ENCODE data around the gene GLRB.
"Not testable (repeated sequence)": the region's sequence is repeated elsewhere in the genome, so short reads cannot be mapped to it uniquely, and the experiment has no call there.

The GLRB gene

GRCh38 chr4:157128395-157128794, 52.4 kb downstream of the GLRB start:
- no peak for DNase-seq (ENCODE audit: low read depth)

DNA sequence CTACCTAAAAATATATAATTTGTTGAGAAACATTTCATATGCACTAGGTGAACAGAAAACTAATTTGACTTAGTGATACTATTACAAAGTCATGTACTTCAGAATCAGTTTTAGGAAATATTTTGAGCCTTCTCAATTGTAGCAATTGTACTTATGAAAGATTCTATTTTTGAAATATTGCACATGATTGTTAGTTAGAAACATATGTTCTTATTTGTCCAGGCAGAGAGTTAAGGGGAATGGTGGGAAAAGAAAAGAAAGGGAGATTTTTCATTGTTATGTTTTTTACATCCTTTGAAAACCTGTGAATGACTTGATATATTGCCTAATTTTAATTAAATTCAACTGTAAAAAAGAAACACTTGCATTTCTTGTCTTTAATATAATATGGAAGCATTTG, 66.0 kb downstream of the GLRB start:
- DNase-seq (ENCODE audit: low read depth) = no peak

DNA sequence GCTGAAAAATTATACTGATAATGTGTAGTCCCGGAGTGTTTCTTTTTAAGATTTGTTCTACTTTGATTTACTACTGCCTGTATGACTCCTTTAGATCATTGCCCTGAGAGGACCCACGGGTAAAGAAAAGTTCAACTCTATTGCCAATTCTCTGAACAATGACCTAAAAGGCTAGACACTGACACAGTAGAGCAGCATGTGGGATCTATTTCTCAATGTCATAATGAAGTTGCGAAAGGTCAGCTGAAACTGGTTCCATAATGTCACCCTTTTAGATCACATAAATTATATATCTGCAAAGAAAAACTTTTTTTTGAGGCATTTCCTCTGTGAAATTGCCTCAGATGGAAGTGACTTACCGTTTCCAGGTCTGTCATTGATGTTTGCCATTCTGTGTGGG, 67.4 kb downstream of the GLRB start:
- no peak for DNase-seq (ENCODE audit: low read depth)

DNA sequence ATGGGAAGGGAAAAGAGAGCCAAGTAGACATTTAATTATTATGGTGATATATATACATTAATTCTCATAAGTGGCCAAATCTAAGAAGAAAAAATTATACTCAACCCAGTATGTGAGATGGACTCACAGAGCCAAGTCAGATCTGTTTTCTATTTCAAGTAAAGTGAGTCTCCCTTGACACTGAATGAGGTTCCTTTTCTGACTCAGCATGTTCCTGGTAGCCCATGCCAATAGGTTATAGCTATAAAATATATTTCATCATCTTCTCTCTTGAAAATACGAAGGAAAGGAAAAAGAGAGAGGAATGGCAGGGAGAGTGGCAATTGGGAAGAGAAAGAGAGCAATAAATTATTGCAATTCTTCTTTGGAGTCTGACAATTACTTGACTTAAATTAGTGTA, 75.8 kb downstream of the GLRB start:
- no peak for DNase-seq (ENCODE audit: low read depth)

DNA sequence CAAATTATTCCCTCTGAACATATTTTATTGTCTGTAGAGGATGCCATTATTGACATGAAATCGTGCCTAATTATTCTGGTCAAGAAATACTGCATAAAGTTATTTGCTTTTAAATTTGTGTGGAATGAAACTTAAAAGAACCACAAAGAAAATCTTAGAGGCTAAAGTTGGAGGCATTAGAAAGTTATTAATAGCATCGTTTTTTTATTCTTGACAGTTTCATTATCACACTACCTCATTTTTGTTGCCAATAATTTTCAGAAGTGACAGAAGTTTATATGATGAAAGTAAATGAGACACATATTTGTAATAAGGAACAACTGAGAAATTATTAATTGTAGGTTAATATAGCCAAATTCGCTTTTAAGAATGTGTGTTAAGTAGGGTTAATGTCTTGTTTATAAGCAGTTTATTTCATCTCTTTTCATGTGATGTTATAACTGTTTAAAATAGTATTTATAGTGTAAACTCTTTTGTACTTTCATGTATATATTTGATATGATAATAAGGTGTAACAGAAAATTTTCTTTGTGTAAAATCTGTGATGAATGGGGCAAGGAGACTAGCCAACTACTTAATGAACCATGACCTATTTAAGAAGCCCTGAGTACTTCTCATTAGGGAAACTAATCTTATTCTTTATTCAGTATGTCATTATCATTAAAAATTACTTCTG, 90.1 kb downstream of the GLRB start:
- no peak for DNase-seq (ENCODE audit: low read depth)

GRCh38 chr4:157170321-157170720, 94.4 kb downstream of the GLRB start:
- no peak for DNase-seq (ENCODE audit: low read depth)

- no peak for DNase-seq (ENCODE audit: low read depth)
Observed at GRCh38 chr4:157172011-157172410, 96.1 kb downstream of the GLRB start.

DNA sequence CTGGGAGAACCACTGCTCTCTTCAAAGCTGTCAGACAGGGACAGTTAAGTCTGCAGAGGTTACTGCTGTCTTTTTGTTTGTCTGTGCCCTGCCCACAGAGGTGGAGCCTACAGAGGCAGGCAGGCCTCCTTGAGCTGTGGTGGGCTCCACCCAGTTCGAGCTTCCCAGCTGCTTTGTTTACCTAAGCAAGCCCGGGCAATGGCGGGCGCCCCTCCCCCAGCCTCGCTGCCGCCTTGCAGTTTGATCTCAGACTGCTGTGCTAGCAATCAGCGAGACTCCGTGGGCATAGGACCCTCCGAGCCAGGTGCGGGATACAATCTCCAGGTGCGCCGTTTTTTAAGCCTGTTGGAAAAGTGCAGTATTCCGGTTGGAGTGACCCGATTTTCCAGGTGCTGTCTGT, 104.3 kb downstream of the GLRB start:
- not testable (repeated sequence) for DNase-seq (ENCODE audit: low read depth)

DNA sequence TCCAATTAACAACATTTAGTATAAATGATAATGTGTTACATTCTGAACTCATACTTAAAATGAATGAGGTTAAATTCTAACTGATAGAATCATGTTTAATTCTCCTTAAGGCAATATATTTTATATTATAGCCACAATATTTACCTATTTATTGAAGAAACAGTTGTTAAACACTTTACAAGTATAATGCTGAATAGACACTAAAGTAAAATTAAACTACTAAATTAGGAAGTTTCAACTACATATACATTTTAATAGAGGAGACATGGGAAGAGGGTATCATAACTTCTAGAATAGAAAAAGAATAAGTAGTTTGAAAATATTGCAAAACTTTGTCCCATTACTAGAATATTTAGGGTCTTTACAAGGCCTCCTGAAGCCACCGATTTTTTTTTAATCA, 108.3 kb downstream of the GLRB start:
- DNase-seq (ENCODE audit: low read depth) = no peak

DNA sequence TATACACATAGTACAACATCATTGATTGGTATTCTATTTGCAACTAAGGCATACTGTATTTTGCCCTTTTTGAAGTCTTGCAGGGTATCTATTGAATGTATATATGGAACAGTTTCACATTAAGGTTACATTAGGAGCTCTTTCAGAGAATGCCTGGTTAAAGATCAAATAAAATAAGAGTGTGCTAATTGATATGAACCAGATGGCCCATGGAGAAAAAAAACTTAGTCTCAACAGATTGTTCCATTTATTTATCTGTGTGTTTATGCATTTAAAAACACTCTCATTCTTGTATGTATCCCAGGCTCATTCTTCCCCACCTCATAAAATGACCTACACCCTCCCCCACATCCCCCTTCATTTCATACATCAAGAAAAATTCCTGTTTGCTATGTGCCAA, 109.4 kb downstream of the GLRB start:
- DNase-seq (ENCODE audit: low read depth) = no peak

- no peak for DNase-seq (ENCODE audit: low read depth)
Observed at GRCh38 chr4:157195374-157195773, 119.4 kb downstream of the GLRB start.

DNA sequence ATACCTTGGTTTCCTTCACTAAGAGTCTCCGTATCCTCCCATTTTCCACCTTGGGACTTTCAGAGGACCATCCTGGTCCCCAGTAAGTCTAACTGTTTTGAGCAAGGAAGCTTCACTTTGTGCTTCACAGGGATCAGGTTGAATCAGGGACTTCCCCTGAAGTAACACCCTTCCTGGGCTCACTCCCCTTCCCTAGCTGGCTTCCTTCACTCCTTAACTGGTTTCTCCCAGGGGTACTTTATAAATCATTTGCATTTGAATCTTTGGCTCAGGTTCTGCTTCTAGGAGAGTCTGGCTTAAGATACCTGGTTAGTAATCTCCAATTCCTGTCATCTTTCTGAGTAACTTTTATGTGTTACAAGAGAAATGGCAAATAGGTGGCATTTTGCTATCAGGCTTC, 120.1 kb downstream of the GLRB start:
- no peak for DNase-seq (ENCODE audit: low read depth)

GRCh38 chr4:157204634-157205244, 128.8 kb downstream of the GLRB start:
- DNase-seq (ENCODE audit: low read depth) = no peak

GRCh38 chr4:157217708-157218107, 141.8 kb downstream of the GLRB start:
- no peak for DNase-seq (ENCODE audit: low read depth)

GRCh38 chr4:157219711-157220370, 143.9 kb downstream of the GLRB start:
- DNase-seq (ENCODE audit: low read depth) = no peak

GRCh38 chr4:157220371-157220881, 144.5 kb downstream of the GLRB start, which contains the start of gene GRIA2:
Gene GRIA2, plus strand, starts transcription at chr4:157220728. Its CDS starts 315 bp downstream, at chr4:157221043.
- no peak for DNase-seq (ENCODE audit: low read depth)

DNA sequence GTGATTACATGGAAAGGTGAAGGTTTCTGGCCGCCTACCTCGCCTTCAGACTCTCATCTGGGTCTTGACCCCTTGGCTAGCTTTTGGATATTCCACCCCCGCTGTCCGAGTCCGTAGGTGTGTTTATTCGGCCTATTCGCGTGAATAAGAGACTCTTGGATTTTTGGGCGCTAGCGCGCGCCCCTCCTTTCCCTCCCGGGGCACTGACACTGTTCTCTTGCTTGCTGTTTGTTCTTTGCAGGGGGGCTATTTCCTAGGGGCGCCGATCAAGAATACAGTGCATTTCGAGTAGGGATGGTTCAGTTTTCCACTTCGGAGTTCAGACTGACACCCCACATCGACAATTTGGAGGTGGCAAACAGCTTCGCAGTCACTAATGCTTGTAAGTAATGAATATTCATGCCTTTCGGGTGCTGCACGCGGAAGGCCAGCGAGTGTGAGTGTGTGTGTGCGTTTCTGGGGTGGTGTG, 145.5 kb downstream of the GLRB start:
- DNase-seq (ENCODE audit: low read depth) = no peak

Data from T follicular helper cell (primary cell).